T-helper 2 cell (primary cell): Measurements from ENCODE around the gene ERF.

Source experiments
- DNase-seq, 5 experiments: peaks; one replicate each; pipeline versions ENCODE4 v3.0.0 to v3.0.0-alpha.2; 2012 to 2022

The ERF gene

DNA sequence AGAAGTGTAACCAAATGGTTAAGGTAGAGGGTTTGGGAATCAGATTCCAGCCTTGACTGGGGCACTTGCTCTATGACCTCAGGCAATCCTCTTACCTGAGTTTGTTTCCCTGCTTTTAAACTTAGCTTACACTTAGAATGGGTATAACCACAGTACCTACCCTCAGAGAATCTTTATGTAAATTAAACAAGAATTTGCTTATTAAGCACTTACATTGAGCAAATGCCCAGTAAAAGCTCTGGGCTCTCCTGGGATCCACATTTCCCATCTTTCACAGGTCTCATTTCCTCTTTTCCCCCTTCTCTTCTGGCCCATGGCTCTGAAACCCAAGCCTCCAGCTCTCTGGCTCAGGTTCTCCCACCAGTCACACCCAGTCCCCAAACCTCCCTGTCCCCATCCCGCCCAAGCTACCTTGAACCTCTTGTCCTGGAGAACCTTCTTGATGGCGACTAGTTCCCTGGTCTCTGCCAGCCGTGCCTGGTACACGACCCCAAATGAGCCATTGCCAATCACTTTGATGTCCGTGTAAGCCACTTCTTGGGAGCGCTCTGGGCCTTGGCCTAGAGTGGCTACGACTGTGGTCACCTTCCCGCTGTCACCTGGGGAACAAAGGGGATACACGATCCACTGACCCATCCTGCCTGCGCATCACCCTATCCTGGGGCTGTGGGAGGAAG is 15.2 kb downstream of the ERF start:
- DNase-seq = no peak

- no peak for DNase-seq
Observed at GRCh38 chr19:42235181-42235580, 19.7 kb downstream of the ERF start.

DNA sequence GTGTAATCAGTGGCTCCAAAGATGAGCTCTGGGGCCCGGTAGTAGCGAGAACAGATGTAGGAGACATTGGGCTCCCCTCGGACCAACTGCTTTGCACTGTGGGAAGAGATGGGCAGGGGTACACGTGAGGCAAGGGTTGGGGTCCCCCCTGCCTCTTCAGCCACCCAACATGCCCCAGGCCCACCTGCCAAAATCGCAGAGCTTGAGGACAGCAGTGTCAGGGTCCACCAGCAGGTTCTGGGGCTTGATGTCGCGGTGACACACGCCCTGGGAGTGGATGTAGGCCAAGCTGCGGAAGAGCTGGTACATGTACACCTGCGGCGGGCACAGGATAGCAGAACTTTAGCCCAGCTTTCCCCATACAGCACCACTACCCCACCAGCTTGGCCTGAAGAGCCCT is 20.6 kb downstream of the ERF start:
- DNase-seq = no peak

DNA sequence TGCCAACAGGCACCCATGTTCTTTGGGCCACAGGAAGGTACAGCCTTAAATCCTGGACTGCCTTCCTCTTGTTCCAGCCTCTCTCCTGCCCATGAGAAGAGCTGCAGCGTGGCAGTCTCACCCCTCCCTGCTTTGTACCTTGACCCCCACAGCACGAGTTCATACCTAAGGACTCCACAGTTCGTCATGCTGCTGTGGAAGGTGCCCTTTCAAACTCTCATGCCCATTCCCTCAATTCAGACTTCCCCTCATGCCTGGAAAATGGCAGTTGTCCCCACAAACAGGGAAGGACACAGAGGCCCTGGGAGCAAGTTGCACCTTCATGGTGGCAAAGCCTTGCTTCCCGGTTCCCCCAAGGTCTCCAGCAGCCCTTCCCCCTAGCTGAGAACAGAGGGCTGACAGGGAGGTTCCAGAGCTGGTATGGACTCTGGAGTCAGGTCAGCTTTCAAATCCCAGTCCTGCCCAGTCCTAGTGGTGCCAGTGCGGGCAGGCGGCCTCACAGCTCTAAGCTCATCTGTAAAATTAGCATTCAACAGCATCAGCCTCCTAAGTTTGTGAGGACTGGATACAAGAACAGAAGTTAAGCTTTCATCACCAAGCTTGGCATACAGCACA is 21.1 kb downstream of the ERF start:
- DNase-seq = no peak

- no peak for DNase-seq
Observed at GRCh38 chr19:42233106-42233505, 21.8 kb downstream of the ERF start.

- no peak for DNase-seq
Observed at GRCh38 chr19:42232435-42232834, 22.5 kb downstream of the ERF start.

GRCh38 chr19:42230571-42230970 is 24.4 kb downstream of the ERF start:
- DNase-seq = no peak

- no peak for DNase-seq
Observed at GRCh38 chr19:42229855-42230351, 25.0 kb downstream of the ERF start.

DNA sequence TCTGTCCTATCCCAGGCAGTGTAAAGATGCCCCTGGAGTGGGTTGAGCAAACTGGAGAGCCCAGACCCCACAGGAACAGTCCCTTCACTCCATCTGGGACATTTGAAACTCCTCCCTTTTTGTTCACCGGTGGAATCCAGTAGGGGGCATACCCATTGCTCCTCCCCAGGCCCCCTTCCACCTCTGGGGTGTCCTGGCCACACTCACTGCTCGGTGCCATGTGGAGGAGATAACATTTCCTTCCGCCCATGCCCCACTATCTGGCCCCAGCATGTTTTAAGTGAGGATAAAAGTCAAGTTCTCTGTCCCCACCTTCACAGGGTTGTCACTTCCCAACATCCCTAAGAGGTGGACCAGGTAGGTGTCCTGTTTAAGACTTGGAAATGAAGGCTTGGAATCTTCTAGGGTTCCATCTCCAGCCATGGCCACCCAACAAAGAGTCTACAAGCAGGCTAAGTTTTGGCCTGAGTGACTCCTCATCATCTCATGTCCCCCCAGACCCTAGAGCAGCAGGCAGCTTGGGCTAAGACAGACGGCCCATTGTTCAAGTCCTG is 25.6 kb downstream of the ERF start:
- no peak for DNase-seq

- DNase-seq = no peak
Observed at GRCh38 chr19:42228641-42229040, 26.3 kb downstream of the ERF start.

DNA sequence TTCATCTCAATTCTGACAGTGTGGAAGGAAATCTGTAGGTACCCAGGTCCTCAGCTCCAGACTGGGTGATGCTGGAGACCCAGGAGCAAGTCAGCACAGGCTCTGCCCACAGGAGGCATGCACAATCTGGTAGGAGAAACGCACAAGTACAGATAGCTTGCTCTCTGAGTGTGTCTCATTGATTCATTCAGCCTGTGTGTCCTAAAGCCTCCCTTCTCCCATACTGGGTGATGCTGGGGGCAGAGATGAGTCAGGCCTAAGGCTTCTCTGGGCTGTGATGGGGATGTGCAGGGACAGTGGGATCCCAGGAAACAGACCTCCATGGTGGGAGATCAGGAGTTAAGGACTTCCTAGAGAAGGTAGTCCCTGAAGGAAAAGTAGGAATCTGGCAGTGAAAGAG is 28.0 kb downstream of the ERF start:
- DNase-seq = no peak

GRCh38 chr19:42225718-42226292 is 29.1 kb downstream of the ERF start:
- no peak for DNase-seq

DNA sequence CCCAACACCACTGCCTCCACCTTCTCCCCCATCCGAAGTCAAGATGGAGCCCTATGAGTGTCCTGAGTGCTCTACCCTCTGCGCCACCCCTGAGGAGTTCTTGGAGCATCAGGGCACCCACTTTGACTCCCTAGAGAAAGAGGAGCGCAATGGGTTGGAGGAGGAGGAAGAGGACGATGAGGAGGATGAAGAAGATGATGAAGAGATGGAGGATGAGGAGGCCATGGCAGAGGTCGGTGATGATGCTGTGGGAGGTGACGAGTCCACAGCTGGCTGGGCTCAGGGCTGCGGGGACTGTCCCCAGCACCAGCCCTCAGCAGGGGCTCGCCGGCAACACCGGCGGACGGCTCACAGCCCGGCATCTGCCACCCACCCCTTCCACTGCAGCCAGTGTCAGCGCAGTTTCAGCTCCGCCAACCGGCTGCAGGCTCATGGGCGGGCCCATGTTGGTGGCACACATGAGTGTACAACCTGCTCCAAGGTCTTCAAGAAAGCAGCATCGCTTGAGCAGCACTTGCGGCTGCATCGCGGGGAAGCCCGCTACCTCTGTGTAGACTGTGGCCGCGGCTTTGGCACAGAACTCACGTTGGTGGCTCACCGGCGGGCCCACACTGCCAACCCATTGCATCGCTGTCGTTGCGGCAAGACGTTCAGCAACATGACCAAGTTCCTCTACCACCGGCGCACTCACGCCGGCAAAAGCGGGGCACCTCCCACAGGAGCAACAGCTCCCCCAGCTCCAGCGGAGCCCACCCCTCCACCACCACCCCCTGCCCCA is 29.8 kb downstream of the ERF start:
- no peak for DNase-seq

DNA sequence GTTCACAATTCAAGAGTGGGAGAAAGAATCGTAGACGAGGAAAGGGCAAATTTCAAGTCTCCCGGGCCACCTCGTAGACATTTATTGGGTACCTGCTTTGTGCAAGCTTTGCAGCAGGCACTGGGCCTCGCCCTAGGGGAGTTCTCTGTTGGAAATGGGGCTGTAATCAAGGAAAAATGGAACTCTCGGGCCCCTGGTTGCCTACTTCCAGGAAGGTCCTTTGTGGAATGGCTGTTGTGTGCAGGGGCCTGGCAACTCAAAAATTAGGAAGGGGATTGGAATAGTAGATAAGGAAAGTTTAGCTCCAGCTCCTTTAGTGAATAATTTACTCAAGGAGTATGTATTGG is 34.2 kb downstream of the ERF start:
- DNase-seq = no peak

DNA sequence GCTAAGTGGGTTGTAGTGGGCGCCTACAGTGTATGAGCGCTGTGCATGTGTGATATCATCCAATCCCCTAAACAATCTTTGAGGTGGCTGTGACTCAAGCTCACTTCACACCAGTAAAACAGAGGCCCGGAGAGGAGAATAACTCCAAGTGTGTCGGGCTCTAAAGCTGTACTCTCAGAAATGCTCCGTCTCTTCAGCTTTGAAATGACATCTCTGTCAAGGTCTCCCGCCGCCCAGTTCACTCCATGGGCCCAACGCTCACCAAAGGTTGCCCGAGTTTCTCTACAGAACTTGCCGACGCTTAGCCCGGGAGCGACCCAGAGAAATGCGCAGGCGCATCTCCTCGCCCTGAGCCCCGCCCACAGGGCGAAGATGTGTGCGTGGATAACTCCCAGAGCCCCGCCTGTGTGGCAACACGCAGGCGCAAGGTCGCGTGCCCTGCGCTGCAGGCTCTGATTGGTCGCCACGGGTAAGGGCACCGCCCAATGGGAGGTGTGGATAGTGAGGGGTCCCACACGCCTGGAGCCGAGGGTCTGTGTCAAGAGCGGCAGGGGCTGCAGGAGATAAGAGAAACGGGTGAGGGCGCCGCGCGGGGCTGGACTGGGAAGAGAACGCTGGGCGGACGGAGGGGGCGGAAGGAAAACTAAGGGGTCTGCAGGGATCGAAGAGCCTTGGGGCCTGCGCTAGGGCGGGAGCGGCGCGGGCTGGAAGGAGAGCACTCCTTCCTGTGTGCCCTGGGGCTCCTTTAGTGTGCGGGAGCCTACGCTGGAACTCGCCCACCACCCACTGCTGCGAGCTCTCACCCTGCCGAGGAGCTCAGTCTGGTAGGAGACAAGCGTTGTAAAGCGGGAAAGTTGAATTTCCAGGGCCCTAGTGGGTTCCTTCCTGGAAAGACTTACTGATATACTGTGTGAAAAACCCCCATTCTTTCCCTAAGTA is 34.8 kb downstream of the ERF start, which contains the start of gene ZNF526:
Gene ZNF526, plus strand, starts transcription at position 501 of the 939 bp plus-strand sequence. CDS start 4,092 bp downstream, outside the sequence.
- peak; percentile 92 to 98 (median 96) for DNase-seq

DNA sequence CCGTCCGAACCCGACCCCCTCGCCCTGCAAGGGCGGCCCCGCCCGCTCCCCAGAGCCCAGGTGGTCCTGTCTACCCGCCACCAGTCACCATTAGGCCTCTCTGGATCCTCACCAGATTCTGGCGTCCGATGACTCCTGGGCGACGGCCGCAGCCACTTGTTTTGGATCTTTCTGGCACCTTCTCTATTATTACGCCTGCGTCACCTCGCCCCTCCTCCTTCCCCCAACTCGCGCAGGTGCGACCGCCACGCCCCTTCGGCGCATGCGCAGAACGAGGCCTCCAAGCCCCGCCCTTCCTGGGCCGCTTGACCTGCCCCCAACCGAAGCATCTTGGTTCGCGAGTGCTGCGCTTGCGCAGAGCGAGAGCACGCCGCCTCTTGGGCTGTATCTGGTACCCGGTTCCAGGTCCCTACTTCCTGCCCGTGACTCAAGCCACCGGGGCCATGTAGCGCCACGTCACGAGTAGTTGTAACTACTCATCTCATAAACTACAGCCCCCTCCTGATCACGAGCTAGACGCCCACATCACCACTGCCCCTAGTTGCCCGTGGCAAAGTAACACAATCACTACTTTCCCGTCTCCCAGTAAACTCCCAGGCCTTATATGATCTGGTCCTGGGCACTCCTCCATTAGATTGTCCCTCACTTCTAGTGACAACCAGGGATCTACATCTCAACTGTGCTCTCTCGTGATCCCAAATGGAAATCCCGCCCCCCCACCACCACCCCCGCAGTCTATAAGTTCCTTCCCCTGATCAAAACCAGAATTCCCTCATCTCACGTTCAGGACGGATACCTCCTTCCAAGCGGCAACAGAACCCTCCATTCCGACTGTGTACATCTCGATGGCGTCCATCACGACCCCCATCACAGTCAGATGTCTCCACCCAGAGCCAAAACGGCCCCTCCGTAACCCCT is 37.1 kb downstream of the ERF start, which contains the start of gene DEDD2:
Gene DEDD2, minus strand, starts transcription at position 158 of the 918 bp plus-strand sequence. CDS start 670 bp downstream, outside the sequence.
- peak; percentile 99 to 100 (median 100) for DNase-seq

DNA sequence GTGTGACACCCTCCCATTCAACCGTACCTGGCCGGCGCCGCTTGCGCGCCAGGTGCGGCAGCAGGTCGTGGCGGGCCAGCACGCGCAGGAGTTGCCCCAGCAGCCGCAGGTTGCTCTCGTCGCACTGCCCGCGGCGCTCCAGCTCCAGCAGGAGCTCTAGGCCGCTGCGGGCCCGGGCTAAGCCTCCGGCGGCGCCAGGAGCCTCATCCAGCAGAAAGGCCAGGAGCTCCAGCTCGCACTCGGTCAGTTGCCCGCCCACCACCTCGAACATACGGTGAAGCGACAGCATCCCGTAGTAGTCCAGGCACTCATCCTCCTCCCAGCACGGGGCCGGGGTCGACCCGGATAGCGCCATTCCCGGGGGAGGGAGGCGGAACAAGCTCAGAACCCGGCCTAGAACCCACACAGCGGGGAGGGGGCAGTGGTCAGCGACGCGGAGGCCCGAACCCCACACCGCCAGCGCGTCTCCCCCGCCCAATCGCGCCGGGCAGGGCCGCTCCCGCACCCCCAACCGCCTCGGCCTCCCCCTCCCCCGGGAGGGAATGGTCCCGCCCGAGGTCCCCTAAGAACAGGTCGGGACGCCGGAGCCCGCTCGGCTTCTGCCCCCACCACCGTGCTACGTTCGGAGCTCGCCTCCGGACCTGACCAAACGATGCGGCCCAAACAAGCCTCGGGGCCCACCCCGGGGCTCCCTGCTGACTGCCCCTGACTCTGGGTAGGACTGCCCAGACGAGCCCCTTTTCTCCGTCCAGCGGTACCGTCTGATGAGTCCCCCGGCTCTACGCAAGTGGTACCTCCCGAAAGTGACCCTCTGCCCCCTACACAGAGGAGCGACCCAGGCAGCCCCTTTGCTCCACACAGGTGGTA is 38.0 kb downstream of the ERF start:
- peak in 1 of 5 experiments; percentile 51 for DNase-seq

DNA sequence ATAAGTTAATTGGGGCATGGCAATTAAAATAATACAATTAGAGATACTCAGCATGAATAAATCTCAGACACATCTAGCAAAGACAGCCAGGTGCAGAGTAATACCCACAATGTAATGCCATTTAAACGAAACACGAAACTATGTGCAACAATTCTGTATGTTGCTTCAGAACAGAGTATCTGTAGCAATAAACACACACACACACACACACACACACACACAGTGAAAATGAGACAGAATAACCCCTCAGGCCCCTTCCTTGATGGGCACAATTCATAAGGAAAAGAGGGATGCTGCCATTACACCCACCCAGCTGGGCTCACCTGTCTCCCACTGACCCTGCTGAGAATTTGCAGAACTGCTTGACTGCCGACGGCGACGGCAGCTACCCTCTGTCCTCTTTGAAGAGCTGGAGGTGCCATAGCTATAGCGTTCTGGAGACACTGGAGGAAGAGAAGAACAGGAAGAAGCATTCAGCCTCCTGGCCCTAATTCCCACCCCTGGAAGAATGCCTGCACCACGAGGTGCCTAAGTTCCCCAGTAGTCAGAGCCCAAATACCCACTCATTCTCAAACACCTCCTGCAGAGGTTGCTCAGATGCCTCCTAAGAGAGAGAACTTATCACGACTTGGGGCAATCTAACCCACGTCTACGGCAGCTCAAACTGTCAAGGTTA is 40.0 kb downstream of the ERF start:
- no peak for DNase-seq

DNA sequence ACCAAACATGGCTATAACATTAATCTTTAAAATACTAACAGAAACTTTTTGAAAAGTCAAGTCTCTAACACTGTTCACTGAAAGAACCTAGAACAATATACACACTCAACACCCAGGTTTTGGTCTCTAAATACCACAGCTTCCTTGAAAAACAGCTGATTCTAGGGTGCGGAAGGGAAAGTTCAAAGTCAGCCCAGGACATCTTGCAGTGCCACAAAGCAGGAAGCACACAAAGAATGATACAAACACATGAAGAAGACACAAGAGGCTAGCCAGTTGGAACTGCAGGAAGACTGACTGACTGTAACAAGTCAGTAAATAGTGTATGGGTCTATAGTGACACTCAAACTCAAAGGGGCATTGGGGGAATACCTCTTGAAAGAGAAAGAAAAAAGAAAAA is 42.0 kb downstream of the ERF start:
- DNase-seq = no peak
